GM12878 (cell line): ENCODE results near the gene DCAF7. TPM values are rescaled to one million over a fixed set of nuclear protein-coding genes. Genes with fewer than 3 reads are reported as not detected.

Experiments used
- ATF7 ChIP-seq: fragments of 450-650 bp; IDR thresholded peaks from 2 replicates; pipeline ENCODE4 v1.6.1; 2016; ENCODE audit warnings: low read depth, mild to moderate bottlenecking
- DPF2 ChIP-seq: fragments of 450-650 bp; IDR thresholded peaks from 2 replicates; pipeline ENCODE4 v1.6.1; 2017; ENCODE audit warnings: mild to moderate bottlenecking
- HCFC1 ChIP-seq: fragments of 150-350 bp; IDR thresholded peaks from 2 replicates; pipeline ENCODE4 v1.6.1; 2014; ENCODE audit warnings: low read length
- MEF2A ChIP-seq: IDR thresholded peaks from 2 replicates; pipeline ENCODE4 v1.6.1; 2011; ENCODE audit warnings: low read depth, mild to moderate bottlenecking, low read length, moderate library complexity; ENCODE audit not compliant: insufficient read depth
- NR2F1 ChIP-seq: fragments of 450-650 bp; conservative IDR thresholded peaks from 2 replicates; pipeline ENCODE4 v1.6.1; 2017; ENCODE audit warnings: mild to moderate bottlenecking
- PAX8 ChIP-seq: fragments of 450-650 bp; IDR thresholded peaks from 2 replicates; pipeline ENCODE4 v1.6.1; 2017; ENCODE audit warnings: mild to moderate bottlenecking, moderate library complexity
- POLR2AphosphoS5 ChIP-seq: IDR thresholded peaks from 2 replicates; pipeline ENCODE4 v1.6.1; 2011; ENCODE audit warnings: mild to moderate bottlenecking, low read length, inconsistent platforms
- RAD51 ChIP-seq: fragments of 450-650 bp; IDR thresholded peaks from 2 replicates; pipeline ENCODE4 v1.6.1; 2016; ENCODE audit warnings: moderate library complexity, mild to moderate bottlenecking, inconsistent platforms
- RELA ChIP-seq: fragments of 450-650 bp; IDR thresholded peaks from 2 replicates; pipeline ENCODE4 v1.8.0; 2014; ENCODE audit warnings: borderline replicate concordance; ENCODE audit not compliant: partially characterized antibody
- SMC3 ChIP-seq: IDR thresholded peaks from 2 replicates; pipeline ENCODE4 v1.6.1; 2011; ENCODE audit warnings: low read length, improper control_type of control experiment, borderline replicate concordance
- SUZ12 ChIP-seq: fragments of 200-600 bp; sonication (generic); IDR thresholded peaks from one replicate; pipeline ENCODE4 v1.6.1; 2018; ENCODE audit warnings: antibody characterized with exemption, mild to moderate bottlenecking; ENCODE audit not compliant: unreplicated experiment
- TAF1 ChIP-seq: IDR thresholded peaks from 2 replicates; pipeline ENCODE4 v1.6.1; 2011; ENCODE audit warnings: mild to moderate bottlenecking, low read depth, low read length, borderline replicate concordance
- TCF3 ChIP-seq: IDR thresholded peaks from 2 replicates; pipeline ENCODE4 v1.6.1; 2012; ENCODE audit warnings: low read depth, mild to moderate bottlenecking, low read length, borderline replicate concordance; ENCODE audit not compliant: insufficient read depth
- polyA plus RNA-seq, 11 experiments: library from polyadenylated mRNA; depleted of rRNA in 4 of 11; unstranded in 6 of 11; stranded (reverse) in 5 of 11; fragments of >200 nt; fragmentation: Nextera tagmentation in 4 of 11; fragmentation: Illumina TruSeq in 1 of 11; extraction: Ambion mirVana in 4 of 11; extraction: Trizol in 1 of 11; gene quantifications; 1 replicate in 1 of 11; 2 replicates in 10 of 11; pipeline versions ENCODE4 v1.2.1 to v1.2.3, GENCODE V29; 2011 to 2016; ENCODE audit warnings: inconsistent platforms in 2 of 11, missing spikeins in 2 of 11, low read depth in 1 of 11
- total RNA-seq, 4 experiments: library from RNA; depleted of rRNA in 3 of 4; stranded (reverse); fragments of >200 nt in 3 of 4; fragmentation: Illumina TruSeq in 1 of 4; extraction: Trizol in 1 of 4; gene quantifications; 2 replicates each; pipeline versions ENCODE4 v1.2.1 to v1.2.3, GENCODE V29; 2013 to 2021
- TF ChIP-seq, protein P1 (sequence below): fragments of 450-650 bp; IDR thresholded peaks from 2 replicates; pipeline ENCODE4 v1.6.1; 2016; ENCODE audit warnings: mild to moderate bottlenecking, moderate library complexity, borderline replicate concordance
- TF ChIP-seq, protein P2 (sequence below): fragments of 450-650 bp; formaldehyde crosslinking; IDR thresholded peaks from 2 replicates; pipeline ENCODE4 v1.5.0; 2022; ENCODE audit warnings: mild to moderate bottlenecking, missing genetic modification characterization
- TF ChIP-seq, protein P3 (sequence below): fragments of 450-650 bp; IDR thresholded peaks from 2 replicates; pipeline ENCODE4 v1.6.1; 2018; ENCODE audit warnings: mild to moderate bottlenecking, low read depth, moderate library complexity; ENCODE audit not compliant: partially characterized antibody
- TF ChIP-seq, protein P4 (sequence below): IDR thresholded peaks from 2 replicates; pipeline ENCODE4 v1.6.1; 2012; ENCODE audit warnings: low read depth, low read length, improper control_type of control experiment

The DCAF7 gene
- total and polyA plus RNA-seq, 10 of the 15 experiments (the other 5 are each of a cell fraction or from before 2014, with no cell fraction given): 27.0 to 103 (median 54.5) TPM

DNA sequence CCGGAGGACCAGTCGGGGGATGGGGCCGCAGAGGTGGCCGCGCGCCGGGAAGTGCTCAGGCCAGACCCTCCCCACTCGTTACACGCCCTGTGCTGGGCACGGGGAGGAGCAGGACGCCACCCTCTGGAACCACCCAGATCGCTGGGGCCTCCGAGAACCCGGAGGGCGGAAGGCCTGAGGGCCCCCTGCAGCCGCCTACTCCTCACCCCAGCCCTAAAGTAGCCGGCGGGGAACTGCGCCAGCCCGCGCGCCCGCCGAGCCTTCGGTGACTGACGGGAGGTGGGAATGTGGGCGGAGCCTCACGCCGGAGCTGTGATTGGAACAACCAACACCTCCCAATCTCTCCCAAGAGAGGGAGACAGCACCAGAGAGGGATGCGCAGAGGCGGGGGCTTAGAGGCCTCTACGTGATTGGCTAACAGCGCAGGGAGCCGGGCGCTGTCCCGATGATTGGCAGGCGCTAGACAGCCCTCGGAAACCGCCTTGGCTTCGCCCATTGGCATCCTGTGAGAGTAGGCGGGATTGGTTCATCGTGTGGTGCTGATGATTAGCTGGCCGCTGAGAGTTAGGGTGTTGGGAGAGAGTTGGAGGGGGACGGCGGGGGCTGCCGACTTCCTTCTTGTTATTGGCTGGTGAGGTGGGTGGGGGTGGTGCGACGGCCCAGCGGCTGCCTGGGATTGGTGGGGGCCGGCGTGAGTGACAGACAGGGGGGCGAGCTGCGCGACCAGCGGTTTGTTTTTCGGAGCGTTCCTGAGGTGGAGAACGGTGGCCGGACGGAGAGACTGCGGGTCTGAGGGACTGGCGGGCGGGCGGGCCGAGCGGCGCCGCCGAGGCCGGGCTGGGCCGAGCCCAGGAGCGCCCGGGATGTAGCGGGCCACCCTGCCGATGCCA lies 71.7 kb downstream of the DCAF7 start, which contains the start of gene MAP3K3 (continued):
- TF ChIP-seq, protein P1, sequence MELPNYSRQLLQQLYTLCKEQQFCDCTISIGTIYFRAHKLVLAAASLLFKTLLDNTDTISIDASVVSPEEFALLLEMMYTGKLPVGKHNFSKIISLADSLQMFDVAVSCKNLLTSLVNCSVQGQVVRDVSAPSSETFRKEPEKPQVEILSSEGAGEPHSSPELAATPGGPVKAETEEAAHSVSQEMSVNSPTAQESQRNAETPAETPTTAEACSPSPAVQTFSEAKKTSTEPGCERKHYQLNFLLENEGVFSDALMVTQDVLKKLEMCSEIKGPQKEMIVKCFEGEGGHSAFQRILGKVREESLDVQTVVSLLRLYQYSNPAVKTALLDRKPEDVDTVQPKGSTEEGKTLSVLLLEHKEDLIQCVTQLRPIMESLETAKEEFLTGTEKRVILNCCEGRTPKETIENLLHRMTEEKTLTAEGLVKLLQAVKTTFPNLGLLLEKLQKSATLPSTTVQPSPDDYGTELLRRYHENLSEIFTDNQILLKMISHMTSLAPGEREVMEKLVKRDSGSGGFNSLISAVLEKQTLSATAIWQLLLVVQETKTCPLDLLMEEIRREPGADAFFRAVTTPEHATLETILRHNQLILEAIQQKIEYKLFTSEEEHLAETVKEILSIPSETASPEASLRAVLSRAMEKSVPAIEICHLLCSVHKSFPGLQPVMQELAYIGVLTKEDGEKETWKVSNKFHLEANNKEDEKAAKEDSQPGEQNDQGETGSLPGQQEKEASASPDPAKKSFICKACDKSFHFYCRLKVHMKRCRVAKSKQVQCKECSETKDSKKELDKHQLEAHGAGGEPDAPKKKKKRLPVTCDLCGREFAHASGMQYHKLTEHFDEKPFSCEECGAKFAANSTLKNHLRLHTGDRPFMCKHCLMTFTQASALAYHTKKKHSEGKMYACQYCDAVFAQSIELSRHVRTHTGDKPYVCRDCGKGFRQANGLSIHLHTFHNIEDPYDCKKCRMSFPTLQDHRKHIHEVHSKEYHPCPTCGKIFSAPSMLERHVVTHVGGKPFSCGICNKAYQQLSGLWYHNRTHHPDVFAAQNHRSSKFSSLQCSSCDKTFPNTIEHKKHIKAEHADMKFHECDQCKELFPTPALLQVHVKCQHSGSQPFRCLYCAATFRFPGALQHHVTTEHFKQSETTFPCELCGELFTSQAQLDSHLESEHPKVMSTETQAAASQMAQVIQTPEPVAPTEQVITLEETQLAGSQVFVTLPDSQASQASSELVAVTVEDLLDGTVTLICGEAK: no peak
- TF ChIP-seq SUZ12 (no peak), MEF2A (no peak), TCF3 (no peak), NR2F1 (peak; percentile 32; the same call in 1 of the 2 replicates), ATF7 (peak; percentile 53; the same call in 1 of the 2 replicates), PAX8 (no peak), RAD51 (no peak), RELA (no peak), HCFC1 (peak; percentile 20; the same call in 1 of the 2 replicates), SMC3 (no peak), TAF1 (peak; percentile 79; the same call in 1 of the 2 replicates), DPF2 (peak; percentile 98), POLR2AphosphoS5 (peak; percentile 87)
- TF ChIP-seq, protein P2, sequence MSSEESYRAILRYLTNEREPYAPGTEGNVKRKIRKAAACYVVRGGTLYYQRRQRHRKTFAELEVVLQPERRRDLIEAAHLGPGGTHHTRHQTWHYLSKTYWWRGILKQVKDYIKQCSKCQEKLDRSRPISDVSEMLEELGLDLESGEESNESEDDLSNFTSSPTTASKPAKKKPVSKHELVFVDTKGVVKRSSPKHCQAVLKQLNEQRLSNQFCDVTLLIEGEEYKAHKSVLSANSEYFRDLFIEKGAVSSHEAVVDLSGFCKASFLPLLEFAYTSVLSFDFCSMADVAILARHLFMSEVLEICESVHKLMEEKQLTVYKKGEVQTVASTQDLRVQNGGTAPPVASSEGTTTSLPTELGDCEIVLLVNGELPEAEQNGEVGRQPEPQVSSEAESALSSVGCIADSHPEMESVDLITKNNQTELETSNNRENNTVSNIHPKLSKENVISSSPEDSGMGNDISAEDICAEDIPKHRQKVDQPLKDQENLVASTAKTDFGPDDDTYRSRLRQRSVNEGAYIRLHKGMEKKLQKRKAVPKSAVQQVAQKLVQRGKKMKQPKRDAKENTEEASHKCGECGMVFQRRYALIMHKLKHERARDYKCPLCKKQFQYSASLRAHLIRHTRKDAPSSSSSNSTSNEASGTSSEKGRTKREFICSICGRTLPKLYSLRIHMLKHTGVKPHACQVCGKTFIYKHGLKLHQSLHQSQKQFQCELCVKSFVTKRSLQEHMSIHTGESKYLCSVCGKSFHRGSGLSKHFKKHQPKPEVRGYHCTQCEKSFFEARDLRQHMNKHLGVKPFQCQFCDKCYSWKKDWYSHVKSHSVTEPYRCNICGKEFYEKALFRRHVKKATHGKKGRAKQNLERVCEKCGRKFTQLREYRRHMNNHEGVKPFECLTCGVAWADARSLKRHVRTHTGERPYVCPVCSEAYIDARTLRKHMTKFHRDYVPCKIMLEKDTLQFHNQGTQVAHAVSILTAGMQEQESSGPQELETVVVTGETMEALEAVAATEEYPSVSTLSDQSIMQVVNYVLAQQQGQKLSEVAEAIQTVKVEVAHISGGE (CRISPR knock-in tag): no peak; the same call in 1 of the 2 replicates
- TF ChIP-seq, protein P3, sequence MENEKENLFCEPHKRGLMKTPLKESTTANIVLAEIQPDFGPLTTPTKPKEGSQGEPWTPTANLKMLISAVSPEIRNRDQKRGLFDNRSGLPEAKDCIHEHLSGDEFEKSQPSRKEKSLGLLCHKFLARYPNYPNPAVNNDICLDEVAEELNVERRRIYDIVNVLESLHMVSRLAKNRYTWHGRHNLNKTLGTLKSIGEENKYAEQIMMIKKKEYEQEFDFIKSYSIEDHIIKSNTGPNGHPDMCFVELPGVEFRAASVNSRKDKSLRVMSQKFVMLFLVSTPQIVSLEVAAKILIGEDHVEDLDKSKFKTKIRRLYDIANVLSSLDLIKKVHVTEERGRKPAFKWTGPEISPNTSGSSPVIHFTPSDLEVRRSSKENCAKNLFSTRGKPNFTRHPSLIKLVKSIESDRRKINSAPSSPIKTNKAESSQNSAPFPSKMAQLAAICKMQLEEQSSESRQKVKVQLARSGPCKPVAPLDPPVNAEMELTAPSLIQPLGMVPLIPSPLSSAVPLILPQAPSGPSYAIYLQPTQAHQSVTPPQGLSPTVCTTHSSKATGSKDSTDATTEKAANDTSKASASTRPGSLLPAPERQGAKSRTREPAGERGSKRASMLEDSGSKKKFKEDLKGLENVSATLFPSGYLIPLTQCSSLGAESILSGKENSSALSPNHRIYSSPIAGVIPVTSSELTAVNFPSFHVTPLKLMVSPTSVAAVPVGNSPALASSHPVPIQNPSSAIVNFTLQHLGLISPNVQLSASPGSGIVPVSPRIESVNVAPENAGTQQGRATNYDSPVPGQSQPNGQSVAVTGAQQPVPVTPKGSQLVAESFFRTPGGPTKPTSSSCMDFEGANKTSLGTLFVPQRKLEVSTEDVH: no peak
- TF ChIP-seq, protein P4, sequence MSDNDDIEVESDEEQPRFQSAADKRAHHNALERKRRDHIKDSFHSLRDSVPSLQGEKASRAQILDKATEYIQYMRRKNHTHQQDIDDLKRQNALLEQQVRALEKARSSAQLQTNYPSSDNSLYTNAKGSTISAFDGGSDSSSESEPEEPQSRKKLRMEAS: peak; percentile 55; the same call in 1 of the 2 replicates
